Fibroblast of lung (primary cell): Measurements from ENCODE around the gene TGFBR2. TPM values are rescaled to one million over a fixed set of nuclear protein-coding genes. Genes with fewer than 3 reads are reported as not detected.

Experiments used
- DNase-seq, 2 donors: peaks; one replicate each; pipeline versions ENCODE4 v3.0.0 to v3.0.0-alpha.2; 2010; ENCODE audit warnings: low read depth in 2 of 2
- H2AFZ ChIP-seq: 2 replicates; pipeline ENCODE4 v1.5.1; 2012; ENCODE audit warnings: low read length, control low read depth, inconsistent platforms
- H3K27ac ChIP-seq: 2 replicates; pipeline ENCODE4 v1.5.1; 2011; ENCODE audit warnings: low read length, control low read depth; ENCODE audit not compliant: insufficient read depth
- H3K27me3 ChIP-seq: 2 replicates; pipeline ENCODE4 v1.5.1; 2011; ENCODE audit warnings: mild to moderate bottlenecking, low read length; ENCODE audit not compliant: control insufficient read depth, insufficient read depth
- H3K36me3 ChIP-seq: 2 replicates; pipeline ENCODE4 v1.5.1; 2011; ENCODE audit warnings: low read length; ENCODE audit not compliant: control insufficient read depth, insufficient read depth
- H3K4me1 ChIP-seq: 2 replicates; pipeline ENCODE4 v1.5.1; 2011; ENCODE audit warnings: low read length; ENCODE audit not compliant: control insufficient read depth, insufficient read depth; ENCODE audit errors: extremely low read depth
- H3K4me2 ChIP-seq: 2 replicates; pipeline ENCODE4 v1.5.1; 2011; ENCODE audit warnings: low read length, control low read depth; ENCODE audit not compliant: insufficient read depth; ENCODE audit errors: extremely low read depth
- H3K4me3 ChIP-seq, 4 experiments: fragments of 200-600 bp in 1 of 4; sonication (generic) in 1 of 4; replicated peaks in 1 of 4; 2 replicates each; pipeline ENCODE4 v1.5.1; 2011 to 2016; ENCODE audit warnings: low read length in 4 of 4, low read depth in 3 of 4, mild to moderate bottlenecking in 3 of 4, control low read depth in 2 of 4, inconsistent platforms in 1 of 4, mixed read lengths in 1 of 4; ENCODE audit not compliant: insufficient read depth in 1 of 4; ENCODE audit errors: control extremely low read depth in 1 of 4
- H3K79me2 ChIP-seq: 2 replicates; pipeline ENCODE4 v1.5.1; 2012; ENCODE audit warnings: mild to moderate bottlenecking, low read length, inconsistent platforms; ENCODE audit not compliant: control insufficient read depth, insufficient read depth
- H3K9ac ChIP-seq: 2 replicates; pipeline ENCODE4 v1.5.1; 2011; ENCODE audit warnings: mild to moderate bottlenecking, low read length, control low read depth; ENCODE audit not compliant: insufficient read depth
- H3K9me3 ChIP-seq: 2 replicates; pipeline ENCODE4 v1.5.1; 2012; ENCODE audit warnings: low read depth, low read length; ENCODE audit not compliant: control insufficient read depth, insufficient read depth
- H4K20me1 ChIP-seq: 2 replicates; pipeline ENCODE4 v1.5.1; 2011; ENCODE audit warnings: low read length; ENCODE audit not compliant: control insufficient read depth, insufficient read depth; ENCODE audit errors: extremely low read depth
- EZH2 ChIP-seq: IDR thresholded peaks from 2 replicates; pipeline ENCODE4 v1.5.1; 2012; ENCODE audit warnings: low read length, control low read depth, mild to moderate bottlenecking; ENCODE audit errors: missing control alignments
- polyA plus RNA-seq, 2 donors: library from polyadenylated mRNA; depleted of rRNA in 1 of 2; stranded (reverse) in 1 of 2; unstranded in 1 of 2; fragments of >200 nt; gene quantifications; 2 replicates each; pipeline ENCODE4 v1.2.1, GENCODE V29; 2011 to 2012; ENCODE audit warnings: missing spikeins in 1 of 2
- total RNA-seq: library from RNA; depleted of rRNA; stranded (reverse); fragments of >200 nt; gene quantifications from 2 replicates; pipeline ENCODE4 v1.2.1, GENCODE V29; 2014
- TF ChIP-seq, protein P1 (sequence below), 2 donors: IDR thresholded peaks in 1 of 2; conservative IDR thresholded peaks in 1 of 2; 1 replicate in 1 of 2; 2 replicates in 1 of 2; pipeline ENCODE4 v1.5.1; 2011 to 2012; ENCODE audit warnings: low read length in 2 of 2, control low read depth in 1 of 2, inconsistent platforms in 1 of 2, low read depth in 1 of 2, mild to moderate bottlenecking in 1 of 2

Gene TGFBR2
- total and polyA plus RNA-seq, 2 donors (not counting 1 experiment from before 2014, with no cell fraction given), result 93.0 to 126 TPM

DNA sequence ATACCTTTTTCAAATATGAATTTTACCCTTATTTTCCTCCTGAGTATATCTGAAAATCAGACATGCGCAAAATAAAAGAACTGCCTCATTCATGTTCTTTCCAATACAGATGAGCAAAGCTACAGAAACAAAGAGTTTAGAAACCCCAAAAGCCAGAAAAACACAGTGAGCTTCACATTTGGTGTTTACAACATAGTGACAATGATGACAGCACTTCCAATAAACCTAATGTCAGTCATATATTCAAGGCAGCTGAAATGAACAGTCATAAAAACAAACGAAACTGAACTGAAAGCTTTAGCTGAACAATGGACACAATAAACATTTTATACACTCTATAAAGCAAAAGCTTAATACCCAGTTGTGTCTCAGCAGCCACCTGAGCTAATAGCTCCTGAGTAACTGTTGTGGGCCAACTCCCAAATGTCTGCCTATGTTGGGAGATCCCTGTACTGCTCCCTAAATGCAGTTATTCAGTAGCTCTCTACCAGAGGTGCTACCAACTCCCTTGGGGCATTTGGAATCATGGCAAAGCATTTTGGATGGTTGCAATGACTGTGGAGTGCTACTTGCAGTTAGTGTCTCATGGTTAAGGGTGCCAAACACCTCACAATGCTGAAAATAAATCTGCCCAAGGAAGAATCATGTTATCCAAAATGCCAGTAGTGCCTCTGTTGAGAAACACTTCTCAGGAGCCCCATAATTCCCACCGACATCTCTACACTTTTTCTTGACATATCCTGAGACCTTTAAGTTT, 131.5 kb downstream of the TGFBR2 start:
- Histone ChIP-seq H3K4me1 (no peaks in the 10 kb centered on the region), H3K36me3 (no peaks in the 10 kb centered on the region), H3K27ac (no peak overlapping the region), H3K9ac (no peak overlapping the region), H3K79me2 (no peaks in the 10 kb centered on the region), H3K9me3 (no peaks in the 10 kb centered on the region), H3K4me2 (no peak overlapping the region), H2AFZ (no peak overlapping the region), H4K20me1 (no peaks in the 10 kb centered on the region), H3K4me3 (no peak overlapping the region), H3K27me3 (no peaks in the 10 kb centered on the region)
- TF ChIP-seq, protein P1, sequence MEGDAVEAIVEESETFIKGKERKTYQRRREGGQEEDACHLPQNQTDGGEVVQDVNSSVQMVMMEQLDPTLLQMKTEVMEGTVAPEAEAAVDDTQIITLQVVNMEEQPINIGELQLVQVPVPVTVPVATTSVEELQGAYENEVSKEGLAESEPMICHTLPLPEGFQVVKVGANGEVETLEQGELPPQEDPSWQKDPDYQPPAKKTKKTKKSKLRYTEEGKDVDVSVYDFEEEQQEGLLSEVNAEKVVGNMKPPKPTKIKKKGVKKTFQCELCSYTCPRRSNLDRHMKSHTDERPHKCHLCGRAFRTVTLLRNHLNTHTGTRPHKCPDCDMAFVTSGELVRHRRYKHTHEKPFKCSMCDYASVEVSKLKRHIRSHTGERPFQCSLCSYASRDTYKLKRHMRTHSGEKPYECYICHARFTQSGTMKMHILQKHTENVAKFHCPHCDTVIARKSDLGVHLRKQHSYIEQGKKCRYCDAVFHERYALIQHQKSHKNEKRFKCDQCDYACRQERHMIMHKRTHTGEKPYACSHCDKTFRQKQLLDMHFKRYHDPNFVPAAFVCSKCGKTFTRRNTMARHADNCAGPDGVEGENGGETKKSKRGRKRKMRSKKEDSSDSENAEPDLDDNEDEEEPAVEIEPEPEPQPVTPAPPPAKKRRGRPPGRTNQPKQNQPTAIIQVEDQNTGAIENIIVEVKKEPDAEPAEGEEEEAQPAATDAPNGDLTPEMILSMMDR (conservative IDR thresholded peaks at IDR 0.05 in 1 of 2, IDR thresholded peaks at IDR 0.05 in 1 of 2; ENCODE audit: low read depth in 1 of 2, low read length in 2 of 2), result no peak
- no peak for TF ChIP-seq EZH2
- DNase-seq, result no peak

DNA sequence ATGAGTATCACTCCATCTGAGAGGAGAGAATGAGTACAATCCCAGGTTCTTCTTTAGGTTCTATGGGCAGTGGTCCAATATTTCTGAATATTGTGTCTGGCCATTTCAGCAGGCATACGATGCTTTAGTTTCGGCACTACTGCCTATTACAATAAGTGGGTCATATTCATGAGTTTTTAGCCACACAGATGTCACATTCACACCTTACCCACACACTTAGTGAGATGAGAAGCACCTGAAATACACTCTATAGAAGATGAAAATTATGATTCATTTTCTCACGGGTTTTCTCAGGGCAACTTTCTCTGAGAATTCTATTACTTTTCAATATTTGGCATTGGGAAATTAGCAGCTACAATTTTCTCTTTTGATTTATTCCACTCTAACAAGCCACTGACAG, 132.2 kb downstream of the TGFBR2 start:
- no peak overlapping the region for H2AFZ ChIP-seq
- H3K4me1 ChIP-seq, result no peaks in the 10 kb centered on the region
- H3K79me2 ChIP-seq, result no peaks in the 10 kb centered on the region
- H3K4me3 ChIP-seq, result no peak overlapping the region
- no peak overlapping the region for H3K4me2 ChIP-seq
- no peak overlapping the region for H3K9ac ChIP-seq
- no peaks in the 10 kb centered on the region for H3K36me3 ChIP-seq
- DNase-seq, result no peak
- no peaks in the 10 kb centered on the region for H3K27me3 ChIP-seq
- no peaks in the 10 kb centered on the region for H3K9me3 ChIP-seq
- no peak for TF ChIP-seq EZH2
- TF ChIP-seq, protein P1 (conservative IDR thresholded peaks at IDR 0.05 in 1 of 2, IDR thresholded peaks at IDR 0.05 in 1 of 2; ENCODE audit: low read depth in 1 of 2, low read length in 2 of 2), result no peak
- no peak overlapping the region for H3K27ac ChIP-seq
- no peaks in the 10 kb centered on the region for H4K20me1 ChIP-seq

DNA sequence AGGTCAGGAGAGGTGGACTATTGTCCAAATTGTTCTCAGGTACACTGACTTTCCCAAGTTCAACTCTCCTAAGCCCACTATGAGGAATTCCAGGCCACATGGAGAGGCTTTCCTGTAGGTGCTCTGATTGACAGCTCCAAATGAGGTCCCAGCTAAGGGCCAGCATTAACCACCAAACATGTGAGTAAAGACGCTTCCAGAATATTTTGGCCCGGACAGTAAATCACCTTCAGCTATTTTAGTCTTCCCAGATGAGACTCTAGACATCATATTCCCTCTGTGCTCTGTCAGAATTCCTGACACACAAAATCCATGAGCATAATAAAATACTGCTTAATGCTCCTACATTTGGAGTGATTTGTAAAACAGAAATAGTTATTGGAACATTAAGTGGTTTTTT, 135.5 kb downstream of the TGFBR2 start:
- TF ChIP-seq EZH2, result no peak
- TF ChIP-seq, protein P1 (conservative IDR thresholded peaks at IDR 0.05 in 1 of 2, IDR thresholded peaks at IDR 0.05 in 1 of 2; ENCODE audit: low read depth in 1 of 2, low read length in 2 of 2), result no peak
- Histone ChIP-seq H3K27ac (no peak overlapping the region), H2AFZ (no peak overlapping the region)

More for the DNA sequence above, 135.5 kb downstream of the TGFBR2 start:
- DNase-seq, result no peak
- Histone ChIP-seq H3K9ac (no peak overlapping the region), H3K4me3 (no peak overlapping the region), H3K4me2 (no peak overlapping the region), H3K4me1 (no peaks in the 10 kb centered on the region), H3K79me2 (no peaks in the 10 kb centered on the region), H3K9me3 (no peaks in the 10 kb centered on the region), H3K36me3 (no peaks in the 10 kb centered on the region), H4K20me1 (no peaks in the 10 kb centered on the region), H3K27me3 (no peaks in the 10 kb centered on the region)
